HEK293 (cell line): ENCODE data around the gene USP6.

ENCODE experiments used
- CTCF ChIP-seq: fragments of 450-650 bp; formaldehyde crosslinking; IDR thresholded peaks from 2 replicates; pipeline ENCODE4 v1.5.1; 2016; ENCODE audit warnings: missing biosample characterization, missing genetic modification characterization
- INSM2 ChIP-seq: fragments of 450-650 bp; formaldehyde crosslinking; IDR thresholded peaks from 2 replicates; pipeline ENCODE4 v1.5.1; 2016; ENCODE audit warnings: missing biosample characterization, missing genetic modification characterization
- MYNN ChIP-seq: fragments of 450-650 bp; formaldehyde crosslinking; IDR thresholded peaks from 2 replicates; pipeline ENCODE4 v1.5.1; 2016; ENCODE audit warnings: missing biosample characterization, missing genetic modification characterization, borderline replicate concordance
- ZBTB6 ChIP-seq: fragments of 450-650 bp; formaldehyde crosslinking; IDR thresholded peaks from 2 replicates; pipeline ENCODE4 v1.5.1; 2017; ENCODE audit warnings: missing biosample characterization, missing genetic modification characterization
- ZNF140 ChIP-seq: fragments of 450-650 bp; formaldehyde crosslinking; IDR thresholded peaks from 2 replicates; pipeline ENCODE4 v1.5.1; 2016; ENCODE audit warnings: missing biosample characterization, missing genetic modification characterization
- ZNF292 ChIP-seq: fragments of 450-650 bp; formaldehyde crosslinking; IDR thresholded peaks from 2 replicates; pipeline ENCODE4 v1.5.1; 2016; ENCODE audit warnings: low read depth, missing biosample characterization, missing genetic modification characterization, borderline replicate concordance
- ZNF529 ChIP-seq: fragments of 450-650 bp; formaldehyde crosslinking; IDR thresholded peaks from 2 replicates; pipeline ENCODE4 v1.5.1; 2017; ENCODE audit warnings: missing genetic modification characterization, missing biosample characterization; ENCODE audit not compliant: insufficient replicate concordance
- ZNF664 ChIP-seq: fragments of 450-650 bp; formaldehyde crosslinking; IDR thresholded peaks from 2 replicates; pipeline ENCODE4 v1.5.1; 2016; ENCODE audit warnings: missing biosample characterization, missing genetic modification characterization

GRCh38 chr17:5099271-5099670, 16.6 kb upstream of the USP6 start:
- TF ChIP-seq CTCF (tag by site-specific recombination) (no peak), ZNF140 (tag by site-specific recombination) (no peak), ZNF664 (tag by site-specific recombination) (no peak), ZBTB6 (tag by site-specific recombination) (no peak), INSM2 (tag by site-specific recombination) (no peak), MYNN (no peak), ZNF292 (no peak), ZNF529 (no peak)
